SK-N-DZ (cell line): Measurements from ENCODE around the gene RNPS1.
A peak's percentile ranks its signal among the peaks of the same experiment; 100 is the strongest.

ENCODE experiments used
- DNase-seq: peaks from one replicate; pipeline ENCODE4 v3.0.0-alpha.2; 2015; ENCODE audit warnings: low spot score

RNPS1 gene

GRCh38 chr16:2235695-2236336 is 32.1 kb downstream of the RNPS1 start:
- no peak for DNase-seq

- no peak for DNase-seq
These were observed 32.7 kb downstream of the RNPS1 start for GRCh38 chr16:2235234-2235651.

DNA sequence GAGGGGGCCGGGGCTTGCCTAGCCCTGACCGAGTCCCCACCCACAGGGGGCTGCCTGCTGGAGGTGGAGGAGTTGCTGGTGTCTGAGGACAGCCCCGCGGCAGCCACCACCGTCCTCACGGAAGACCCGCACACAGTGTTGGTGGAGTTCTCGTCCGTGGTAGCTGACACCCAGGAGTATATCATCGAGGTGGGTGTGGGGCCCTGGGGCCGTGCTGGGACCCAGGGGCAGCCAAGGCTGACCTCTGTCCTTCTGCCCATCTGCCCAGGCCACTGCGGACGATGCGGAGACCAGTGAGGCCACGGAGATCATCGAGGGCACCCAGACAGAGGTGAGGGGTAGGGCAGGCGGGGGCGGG is 33.1 kb downstream of the RNPS1 start:
- no peak for DNase-seq

GRCh38 chr16:2233872-2234812 is 33.8 kb downstream of the RNPS1 start:
- DNase-seq: no peak

DNA sequence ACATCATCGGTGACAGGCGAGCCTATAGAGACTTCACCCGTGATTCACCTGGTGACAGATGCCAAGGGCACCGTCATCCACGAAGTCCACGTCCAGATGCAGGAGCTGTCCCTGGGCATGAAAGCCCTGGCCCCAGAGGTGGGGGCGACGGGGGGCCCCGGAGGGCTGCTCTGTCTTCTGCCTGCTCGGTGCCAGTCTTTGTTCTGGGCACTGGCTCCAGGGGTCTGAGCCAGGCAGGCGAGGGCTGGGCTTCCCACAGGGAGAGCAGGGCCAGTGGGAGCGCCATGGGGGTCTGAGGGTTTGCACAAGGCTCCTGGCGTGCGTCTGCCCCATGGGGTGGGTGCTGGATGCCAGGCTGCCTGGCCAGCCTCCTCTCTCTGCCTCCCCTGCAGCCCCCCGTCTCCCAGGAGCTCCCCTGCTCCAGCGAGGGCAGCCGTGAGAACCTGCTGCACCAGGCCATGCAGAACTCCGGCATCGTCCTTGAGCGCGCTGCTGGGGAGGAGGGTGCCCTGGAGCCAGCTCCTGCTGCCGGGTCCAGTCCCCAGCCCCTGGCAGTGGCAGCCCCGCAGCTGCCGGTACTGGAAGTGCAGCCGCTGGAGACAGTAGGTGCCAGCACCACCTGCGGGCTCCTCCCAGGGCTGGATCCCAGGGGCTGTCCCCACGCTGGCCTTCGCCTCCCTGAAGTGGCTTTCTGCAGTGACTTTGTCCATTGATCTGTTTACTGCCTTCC is 34.7 kb downstream of the RNPS1 start:
- DNase-seq: no peak

DNA sequence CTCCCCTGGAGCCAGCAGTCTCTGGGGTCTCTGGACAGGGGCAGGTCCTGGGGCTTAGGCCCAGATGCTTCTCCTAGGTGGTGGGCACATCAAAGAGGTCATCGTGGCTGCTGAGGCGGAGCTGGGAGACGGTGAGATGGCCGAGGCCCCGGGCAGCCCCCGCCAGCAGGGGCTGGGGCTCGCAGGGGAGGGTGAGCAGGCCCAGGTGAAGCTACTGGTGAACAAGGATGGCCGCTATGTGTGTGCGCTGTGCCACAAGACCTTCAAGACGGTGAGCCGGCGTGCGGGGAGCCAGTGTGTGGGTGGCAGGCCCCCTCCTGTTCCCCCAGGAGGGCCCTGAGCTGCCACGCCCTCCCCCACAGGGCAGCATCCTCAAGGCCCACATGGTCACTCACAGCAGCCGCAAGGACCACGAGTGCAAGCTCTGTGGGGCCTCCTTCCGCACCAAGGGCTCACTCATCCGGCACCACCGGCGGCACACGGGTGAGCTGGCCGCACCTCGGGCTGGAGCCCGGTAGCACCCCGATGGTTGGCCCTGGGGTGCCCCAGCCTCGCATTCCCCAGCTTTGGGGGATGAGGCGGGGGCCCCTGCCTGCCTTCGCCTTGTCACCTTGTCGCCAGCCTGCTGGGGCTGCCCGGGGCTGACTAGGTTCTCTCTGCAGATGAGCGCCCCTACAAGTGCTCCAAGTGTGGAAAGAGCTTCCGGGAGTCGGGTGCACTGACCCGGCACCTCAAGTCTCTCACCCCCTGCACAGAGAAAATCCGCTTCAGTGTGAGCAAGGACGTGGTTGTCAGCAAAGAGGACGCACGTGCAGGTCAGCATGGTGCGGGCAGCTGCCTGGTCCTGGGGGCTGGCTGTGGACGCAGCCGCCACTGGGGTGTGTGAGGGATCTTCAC is 35.6 kb downstream of the RNPS1 start:
- no peak for DNase-seq

DNA sequence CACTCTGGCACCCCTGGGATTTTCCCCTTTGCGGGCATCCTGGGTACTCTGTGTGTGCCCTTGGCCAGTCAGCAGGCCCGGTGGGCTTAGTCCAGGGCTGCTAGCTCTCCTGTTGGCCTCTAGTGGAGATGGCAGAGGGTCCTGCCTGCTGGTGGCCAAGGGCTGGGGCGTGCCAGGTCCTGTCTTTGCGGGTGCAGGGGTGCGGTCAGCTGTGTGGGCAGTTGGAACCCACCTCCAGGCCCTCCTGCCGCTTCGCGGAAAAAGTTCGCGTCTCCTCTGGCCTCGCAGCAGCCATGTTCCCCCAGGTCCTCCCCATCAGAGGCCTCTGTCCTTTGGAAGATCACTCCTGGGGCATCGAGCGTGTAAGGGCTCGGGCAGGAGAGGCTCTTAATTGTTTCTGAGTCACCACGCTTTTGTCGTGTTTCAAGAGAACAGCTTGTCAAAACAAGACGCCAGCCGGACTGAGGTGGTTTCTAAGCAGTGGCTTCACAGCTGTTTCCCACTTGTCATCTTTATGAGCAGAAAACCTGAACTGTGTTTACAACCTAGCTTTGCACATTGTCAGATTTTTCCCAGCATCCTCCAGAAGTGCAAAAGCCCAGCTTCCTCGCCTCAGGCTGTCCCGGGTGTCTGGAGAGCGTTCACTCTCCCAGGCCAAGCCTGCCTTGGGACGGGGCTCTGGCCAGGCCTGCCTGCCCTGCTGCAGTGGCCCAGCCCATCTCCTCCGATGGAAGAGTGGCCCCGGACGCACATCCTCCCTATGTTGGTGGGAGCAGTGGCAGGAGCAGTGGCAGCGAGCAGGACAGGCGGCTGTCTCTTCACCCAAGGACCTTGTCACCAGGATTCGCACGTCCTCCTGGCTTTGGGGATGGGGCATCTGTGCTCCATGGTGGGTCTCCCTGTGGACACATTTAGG is 36.7 kb downstream of the RNPS1 start:
- no peak for DNase-seq

- no peak for DNase-seq
These were observed 37.5 kb downstream of the RNPS1 start for GRCh38 chr16:2230376-2230775.

DNA sequence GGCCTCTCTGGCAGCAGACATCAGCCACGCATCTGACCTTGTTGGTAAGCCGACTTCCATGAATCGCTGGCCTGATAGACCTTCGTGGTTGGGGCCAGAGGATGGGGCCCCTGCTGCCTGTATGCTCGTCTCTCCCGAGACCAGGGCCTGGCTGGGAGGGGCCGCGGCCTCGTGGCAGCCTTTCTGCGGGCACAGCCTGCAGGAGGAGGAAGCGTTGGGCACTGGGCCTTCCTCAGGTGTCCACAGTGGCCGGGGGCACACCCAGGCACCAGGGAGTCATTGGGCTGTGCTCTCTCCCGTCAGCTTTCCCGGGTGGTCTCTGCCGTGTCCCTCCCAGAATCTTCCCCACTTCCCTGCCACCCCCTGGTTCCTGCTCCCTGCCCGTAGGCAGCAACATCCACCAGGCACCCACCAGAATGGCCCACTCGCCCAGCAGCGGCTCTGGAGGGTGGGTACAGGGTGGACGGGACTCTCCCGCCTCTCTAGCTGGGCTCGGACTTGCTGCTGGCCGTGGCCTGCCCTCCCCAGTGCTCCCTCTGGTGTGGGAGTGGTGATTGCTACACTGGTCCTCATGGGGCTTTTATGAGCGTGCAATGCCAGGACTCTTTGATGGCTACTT is 38.2 kb downstream of the RNPS1 start:
- DNase-seq: no peak

- no peak for DNase-seq
These were observed 38.8 kb downstream of the RNPS1 start for GRCh38 chr16:2229091-2229490.

DNA sequence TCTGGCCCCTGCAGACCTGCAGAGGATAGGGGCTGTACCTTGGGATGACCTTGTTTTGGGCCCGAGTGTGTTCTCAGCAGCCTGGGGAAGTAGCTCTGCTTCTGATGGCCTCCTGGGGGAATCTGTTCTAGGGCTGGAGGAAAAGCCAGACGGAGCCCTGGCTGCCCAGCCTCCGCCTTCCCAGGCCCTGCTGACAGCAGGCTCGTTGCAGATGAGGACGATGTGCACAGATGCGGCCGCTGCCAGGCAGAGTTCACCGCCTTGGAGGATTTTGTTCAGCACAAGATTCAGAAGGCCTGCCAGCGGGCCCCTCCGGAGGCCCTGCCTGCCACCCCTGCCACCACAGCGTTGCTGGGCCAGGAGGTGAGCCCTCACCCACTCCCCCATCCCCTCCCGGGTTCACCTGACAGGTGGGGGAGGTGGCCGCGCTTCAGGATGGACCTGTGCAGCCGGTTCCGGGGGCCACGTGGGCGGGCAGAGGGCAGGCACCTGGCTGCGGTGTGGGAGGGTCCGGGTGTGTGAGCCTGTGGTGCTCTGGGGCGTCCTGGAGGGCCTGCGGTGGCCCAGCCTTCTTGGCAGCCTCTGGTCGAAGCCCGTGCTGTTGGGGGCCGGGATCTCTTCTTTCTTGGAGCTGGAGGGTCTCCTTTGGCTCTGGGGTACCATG is 39.6 kb downstream of the RNPS1 start:
- DNase-seq: no peak

DNA sequence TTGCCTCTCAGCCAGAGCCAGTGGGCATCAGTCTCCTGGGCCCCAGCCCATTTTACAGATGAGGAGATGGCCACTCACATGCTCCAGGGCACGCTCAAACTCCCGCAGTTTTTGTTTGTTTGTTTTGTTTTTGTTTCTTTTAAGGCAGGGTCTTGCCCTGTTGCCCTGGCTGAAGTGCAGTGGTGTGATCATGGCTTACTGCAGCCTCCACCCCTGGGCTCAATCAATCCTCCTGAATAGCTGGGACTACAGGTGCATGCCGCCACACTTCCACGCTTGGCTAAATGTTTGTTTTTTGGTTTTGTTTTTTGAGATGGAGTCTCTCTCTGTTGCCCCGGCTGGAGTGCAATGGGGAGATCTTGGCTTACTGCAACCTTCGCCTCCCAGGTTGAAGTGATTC is 41.0 kb downstream of the RNPS1 start:
- DNase-seq: no peak

DNA sequence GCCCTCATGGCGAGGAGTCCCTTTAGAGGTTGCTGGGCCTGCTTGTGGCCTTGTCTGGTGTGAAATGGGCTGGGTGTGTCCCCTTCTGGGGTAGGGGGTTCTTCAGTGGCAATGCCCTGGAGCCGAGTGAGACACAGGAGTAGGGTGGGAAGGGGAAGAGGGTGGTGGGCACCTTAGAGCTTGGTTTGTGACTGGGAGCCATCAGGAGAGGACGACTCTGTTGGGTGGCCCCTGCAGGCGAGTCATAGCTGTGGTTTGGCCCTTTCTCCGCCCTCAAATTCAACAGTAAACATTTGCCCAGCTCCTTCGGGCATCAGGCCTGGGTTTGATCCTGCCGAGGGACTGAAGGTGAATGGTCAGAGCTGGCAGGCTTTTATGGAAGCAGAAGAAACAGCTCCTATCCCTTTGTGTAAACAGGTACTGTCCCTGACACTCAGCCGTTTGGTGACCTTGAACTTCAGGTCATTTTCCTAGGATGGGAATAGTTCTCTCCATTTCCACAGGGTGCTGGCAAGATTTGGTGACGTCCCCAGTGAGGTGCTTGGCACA is 41.6 kb downstream of the RNPS1 start:
- no peak for DNase-seq

DNA sequence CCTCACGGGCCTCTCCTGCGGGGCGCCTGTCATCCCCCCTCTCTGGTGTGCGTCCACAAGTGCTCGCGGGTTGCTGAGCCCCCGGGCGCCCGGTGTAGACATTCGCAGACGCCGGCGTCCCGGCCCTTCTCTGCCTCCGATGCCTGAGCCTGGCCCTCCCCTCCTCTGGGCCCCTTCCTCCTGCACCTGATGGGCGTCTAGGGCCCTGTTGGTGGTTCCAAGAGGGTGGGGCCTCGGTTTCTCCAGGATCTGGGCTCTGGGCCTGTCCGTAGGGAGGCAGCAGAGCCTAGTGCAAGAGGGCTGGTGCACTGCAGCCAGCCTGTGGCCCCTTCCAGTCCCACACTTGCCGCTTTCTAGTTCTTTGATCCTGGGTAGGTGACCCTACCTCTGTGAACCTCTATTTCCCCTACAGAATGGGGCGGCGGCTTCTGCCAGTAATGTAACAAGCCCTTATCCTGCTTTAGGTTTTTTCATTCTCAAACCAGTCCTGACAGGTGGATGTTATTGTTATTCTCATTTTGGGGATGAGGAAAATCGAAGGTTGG is 43.9 kb downstream of the RNPS1 start:
- DNase-seq: peak; percentile 66

DNA sequence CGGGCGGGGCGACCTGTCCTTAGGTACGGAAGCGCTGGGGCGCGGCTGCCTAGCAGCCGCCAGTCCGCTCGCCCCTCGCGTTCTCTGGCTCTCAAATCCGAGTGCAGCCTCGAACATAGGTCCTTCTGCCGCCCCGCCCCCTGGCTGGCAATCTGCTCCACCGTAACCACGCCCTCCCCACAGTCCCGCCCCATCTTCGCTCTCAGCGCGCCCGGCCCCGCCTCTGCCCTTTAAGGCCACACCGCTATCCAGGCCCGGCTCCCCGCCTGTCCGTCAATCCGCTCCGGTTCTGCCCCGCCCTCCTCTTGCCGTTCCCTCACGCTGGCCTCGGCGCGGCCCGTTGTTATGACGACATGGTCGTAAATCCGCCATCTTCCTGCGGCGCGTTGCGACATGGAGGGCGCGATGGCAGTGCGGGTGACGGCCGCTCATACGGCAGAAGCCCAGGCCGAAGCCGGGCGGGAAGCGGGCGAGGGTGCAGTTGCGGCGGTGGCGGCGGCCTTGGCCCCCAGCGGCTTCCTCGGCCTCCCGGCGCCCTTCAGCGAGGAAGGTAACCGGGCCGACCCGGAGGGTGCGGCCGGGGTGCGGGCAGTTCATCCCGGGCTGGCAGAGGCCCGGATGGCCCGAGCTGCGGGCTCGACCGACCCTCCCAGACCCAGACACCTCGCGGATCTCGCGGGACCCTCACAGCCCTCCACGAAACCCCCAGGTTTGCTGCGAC is 44.5 kb downstream of the RNPS1 start, which contains the start of gene E4F1:
Gene E4F1 (plus strand): TSS at position 371 of the 721 bp plus-strand sequence. CDS start 23 bp downstream, at position 394.
- DNase-seq: peak; percentile 99

GRCh38 chr16:2216330-2216729 is 51.6 kb downstream of the RNPS1 start:
- DNase-seq: no peak

DNA sequence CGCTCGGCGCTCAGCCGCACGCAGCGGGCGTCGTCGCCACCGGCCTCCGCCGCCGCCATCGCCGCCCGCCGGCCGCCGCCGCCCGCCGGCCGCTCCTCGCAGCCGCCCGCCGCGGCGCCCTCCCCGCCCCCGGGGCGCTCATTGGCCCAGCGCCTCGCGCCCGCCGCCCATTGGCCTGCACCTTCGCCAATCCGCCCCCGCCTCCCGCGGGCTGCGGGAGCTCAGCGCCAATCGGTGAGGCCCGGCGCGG is 53.3 kb downstream of the RNPS1 start, which contains the start of gene PGP:
Gene PGP (minus strand): TSS at position 122 of the 250 bp plus-strand sequence. CDS start 63 bp downstream, at position 59.
- DNase-seq: no peak
